GM23248 (cell line): ENCODE results near the gene LCE2D.

ENCODE experiments used
- EZH2 ChIP-seq: fragments of 200-600 bp; sonication (generic); IDR thresholded peaks from 2 replicates; pipeline ENCODE4 v1.6.1; 2018; ENCODE audit warnings: antibody characterized with exemption, mild to moderate bottlenecking; ENCODE audit not compliant: insufficient read depth, poor library complexity, severe bottlenecking
- EZH2phosphoT487 ChIP-seq: fragments of 200-600 bp; sonication (generic); IDR thresholded peaks from 2 replicates; pipeline ENCODE4 v1.6.1; 2018; ENCODE audit warnings: antibody characterized with exemption, moderate library complexity, mild to moderate bottlenecking, low read depth; ENCODE audit not compliant: insufficient read depth

GRCh38 chr1:152697701-152698600 is 34.8 kb downstream of the LCE2D start, which contains the start of gene LCE2A:
- TF ChIP-seq EZH2: no peak
- no peak for TF ChIP-seq EZH2phosphoT487
